K562 (cell line): ENCODE measurements around the gene FAM50A. TPM values are rescaled to one million over a fixed set of nuclear protein-coding genes. Genes with fewer than 3 reads are reported as not detected.

ENCODE experiments used
- ATAC-seq: fragments of 200-7000 bp; cut with Tn5 transposase; 3 replicates; pipeline ENCODE4 v1.9.1; 2020; ENCODE audit warnings: moderate library complexity
- BruUV-seq: library from RNA; stranded (reverse); fragments of 400-500 nt; replicated peaks from 2 replicates; lab custom pipeline; 2021; lab: Mats Ljungman, UMichigan
- CTCF ChIA-PET: fragments of 300-600 bp; formaldehyde crosslinking; extraction: SDS; loops from one replicate; lab custom pipeline; 2021; ENCODE audit warnings: low intra/inter-chr PET ratio; lab: Yijun Ruan, JAX
- POLR2A ChIA-PET: fragments of 300-600, 350-650 bp; sonication (Branson Sonifier 250); formaldehyde crosslinking; extraction: SDS; loops from one replicate; lab custom pipeline; 2021; ENCODE audit warnings: antibody characterized with exemption, inconsistent platforms; lab: Yijun Ruan, JAX
- DNase-seq, 4 experiments: peaks; one replicate each; pipeline versions ENCODE4 v3.0.0 to v3.0.0-alpha.2; 2011 to 2018; ENCODE audit warnings: low spot score in 3 of 4, mixed read lengths in 3 of 4; ENCODE audit errors: extremely low read depth in 1 of 4
- FAIRE-seq: peaks from 2 replicates; lab custom pipeline; 2011; peaks lifted over from hg19 to GRCh38; lab: Jason Lieb, UNC
- H2AFZ ChIP-seq: 2 replicates; pipeline ENCODE4 v1.6.0; 2011; ENCODE audit warnings: low read depth, low read length, control low read depth, inconsistent platforms
- H3K27ac ChIP-seq: fragments of 200-600 bp; 3 replicates; pipeline ENCODE4 v1.8.0; 2011; ENCODE audit warnings: low read depth, mild to moderate bottlenecking, control low read depth, inconsistent platforms, low read length, moderate library complexity, mixed read lengths; ENCODE audit errors: extremely low read depth
- H3K27me3 ChIP-seq, 2 experiments: fragments of 300-600 bp in 1 of 2; 2 replicates in 1 of 2; 3 replicates in 1 of 2; pipeline versions ENCODE4 v1.6.0 to v1.8.0; 2011; ENCODE audit warnings: inconsistent platforms in 2 of 2, low read length in 2 of 2, mild to moderate bottlenecking in 1 of 2, mixed read lengths in 1 of 2, moderate library complexity in 1 of 2; ENCODE audit not compliant: control insufficient read depth in 2 of 2, insufficient read depth in 2 of 2
- H3K36me3 ChIP-seq: fragments of 300-600 bp; 3 replicates; pipeline ENCODE4 v1.8.0; 2011; ENCODE audit warnings: mild to moderate bottlenecking, low read length, inconsistent platforms; ENCODE audit not compliant: control insufficient read depth, insufficient read depth
- H3K4me1 ChIP-seq, 2 experiments: fragments of 200-600 bp in 1 of 2; replicated peaks in 1 of 2; 2 replicates in 1 of 2; 3 replicates in 1 of 2; pipeline versions ENCODE4 v1.5.1 to v1.8.0; 2011; ENCODE audit warnings: inconsistent platforms in 2 of 2, low read length in 2 of 2, mild to moderate bottlenecking in 1 of 2, mixed read lengths in 1 of 2, moderate library complexity in 1 of 2; ENCODE audit not compliant: control insufficient read depth in 2 of 2, insufficient read depth in 2 of 2
- H3K4me2 ChIP-seq: 2 replicates; pipeline ENCODE4 v1.6.1; 2011; ENCODE audit warnings: low read length, control low read depth, inconsistent platforms, mixed read lengths; ENCODE audit not compliant: insufficient read depth
- H3K4me3 ChIP-seq: fragments of 200-600 bp; sonication (generic), shearing (Covaris generic); 2 replicates; pipeline ENCODE4 v1.5.1; 2016; ENCODE audit warnings: control low read depth, inconsistent platforms
- H3K79me2 ChIP-seq: fragments of 200-600 bp; 3 replicates; pipeline ENCODE4 v1.8.0; 2011; ENCODE audit warnings: low read length, inconsistent platforms; ENCODE audit not compliant: control insufficient read depth, insufficient read depth
- H3K9ac ChIP-seq, 2 experiments: 2 replicates each; pipeline versions ENCODE4 v1.6.0 to v1.6.1; 2011; ENCODE audit warnings: low read depth in 2 of 2, low read length in 2 of 2, control low read depth in 1 of 2, inconsistent platforms in 1 of 2, mild to moderate bottlenecking in 1 of 2, mixed read lengths in 1 of 2; ENCODE audit not compliant: insufficient read depth in 1 of 2
- H3K9me1 ChIP-seq: one replicate; pipeline ENCODE4 v1.6.0; 2011; ENCODE audit warnings: inconsistent platforms, mild to moderate bottlenecking, low read length, moderate library complexity; ENCODE audit not compliant: control insufficient read depth, insufficient read depth
- H3K9me3 ChIP-seq: replicated peaks from 2 replicates; pipeline ENCODE4 v1.5.1; 2011; ENCODE audit warnings: low read depth, low read length, inconsistent platforms; ENCODE audit not compliant: control insufficient read depth, insufficient read depth
- H4K20me1 ChIP-seq: replicated peaks from 2 replicates; pipeline ENCODE4 v1.6.1; 2011; ENCODE audit warnings: low read length, inconsistent platforms, mixed read lengths; ENCODE audit not compliant: control insufficient read depth, insufficient read depth
- HMG20B ChIP-seq: fragments of 250-450 bp; sonication (Bioruptor Pico); IDR thresholded peaks from 2 replicates; pipeline ENCODE4 v1.5.0; 2021; ENCODE audit warnings: mild to moderate bottlenecking
- KDM4B ChIP-seq, 2 experiments: fragments of 450-650 bp in 1 of 2; sonication (generic) in 1 of 2; IDR thresholded peaks; 2 replicates each; pipeline ENCODE4 v1.6.1; 2016 to 2017; ENCODE audit warnings: borderline replicate concordance in 2 of 2, antibody characterized with exemption in 1 of 2, low read depth in 1 of 2, mild to moderate bottlenecking in 1 of 2
- LCOR ChIP-seq: sonication (generic); formaldehyde crosslinking; IDR thresholded peaks from 2 replicates; pipeline ENCODE4 v1.8.0; 2022; ENCODE audit warnings: mild to moderate bottlenecking, missing genetic modification reagents
- MEF2D ChIP-seq: conservative IDR thresholded peaks from 2 replicates; pipeline ENCODE4 v1.6.1; 2016; ENCODE audit warnings: low read depth, missing genetic modification characterization, missing compliant biosample characterization
- TAF15 ChIP-seq: fragments of 200-400 bp; formaldehyde crosslinking; IDR thresholded peaks from 2 replicates; pipeline ENCODE4 v1.6.1; 2017; ENCODE audit warnings: mild to moderate bottlenecking, low read depth, low read length, moderate library complexity
- TBL1XR1 ChIP-seq, 2 experiments: IDR thresholded peaks; 2 replicates each; pipeline ENCODE4 v1.6.1; 2012; ENCODE audit warnings: improper control_type of control experiment in 2 of 2, low read length in 2 of 2, mild to moderate bottlenecking in 1 of 2
- ZNF507 ChIP-seq: conservative IDR thresholded peaks from 2 replicates; pipeline ENCODE4 v1.6.1; 2017; ENCODE audit warnings: missing genetic modification characterization, missing compliant biosample characterization
- ZNF512 ChIP-seq: IDR thresholded peaks from 2 replicates; pipeline ENCODE4 v1.6.1; 2016; ENCODE audit warnings: missing genetic modification characterization, missing compliant biosample characterization
- WGBS: fragments of 100-300 bp; shearing (Covaris generic); methylation state at CpG from one replicate; pipeline ENCODE4 v1.1.6; 2016; ENCODE audit warnings: low coverage, mixed read lengths; ENCODE audit not compliant: insufficient coverage; ENCODE audit errors: missing lambda C conversion rate; 5-methylcytosine and 5-hydroxymethylcytosine counted together
- in situ Hi-C: fragments of 300-500 bp; cut with MboI; formaldehyde crosslinking; loops from 4 replicates; pipeline ENCODE4 v1.15.0; 2018; ENCODE audit warnings: inconsistent platforms, mixed read lengths
- intact Hi-C: fragments of 100-400 bp; cut with micrococcal nuclease; formaldehyde crosslinking; loops from 2 replicates; pipeline ENCODE4 v1.14.2; 2022
- polyA plus RNA-seq, 8 experiments: library from polyadenylated mRNA; depleted of rRNA in 4 of 8; stranded (reverse) in 5 of 8; unstranded in 3 of 8; fragments of >200 nt; fragmentation: Nextera tagmentation in 2 of 8; fragmentation: Illumina TruSeq in 1 of 8; extraction: Ambion mirVana in 2 of 8; extraction: Trizol in 1 of 8; gene quantifications; 2 replicates each; pipeline versions ENCODE4 v1.2.1 to v1.2.3, GENCODE V29; 2011 to 2014; ENCODE audit warnings: inconsistent platforms in 1 of 8, missing spikeins in 1 of 8
- total RNA-seq, 7 experiments: library from RNA; depleted of rRNA in 6 of 7; stranded (reverse); fragments of >200 nt in 6 of 7; fragmentation: Illumina TruSeq in 2 of 7; extraction: Trizol in 2 of 7; gene quantifications; 2 replicates each; pipeline versions ENCODE4 v1.2.1 to v1.2.3, GENCODE V29; 2011 to 2021; ENCODE audit warnings: low replicate concordance in 1 of 7

The FAM50A gene
- total and polyA plus RNA-seq, 9 of the 15 experiments (the other 6 are each of a cell fraction or from before 2014, with no cell fraction given) = 4.4 to 114 (median 67.3) TPM

DNA sequence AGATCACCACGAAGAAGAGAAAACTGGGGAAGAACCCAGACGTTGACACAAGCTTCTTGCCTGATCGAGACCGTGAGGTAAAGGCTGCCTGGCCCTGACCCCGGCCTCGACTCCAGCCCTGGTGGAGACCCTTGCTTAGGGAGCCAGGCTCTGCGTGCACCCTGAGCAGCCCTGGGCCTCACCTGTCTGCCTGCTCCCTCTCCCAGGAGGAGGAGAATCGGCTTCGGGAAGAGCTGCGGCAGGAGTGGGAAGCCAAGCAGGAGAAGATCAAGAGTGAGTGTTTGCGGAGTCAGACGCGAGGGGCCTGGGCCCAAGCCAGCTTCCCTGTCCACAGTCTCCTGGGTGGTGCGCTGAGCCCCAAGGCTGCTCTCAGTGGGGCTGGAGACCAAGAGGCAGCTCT, 4.5 kb downstream of the FAM50A start:
- Histone ChIP-seq H3K27me3 (no peaks in the 10 kb centered on the region), H3K4me3 (no peak overlapping the region), H4K20me1 (no peaks in the 10 kb centered on the region), H3K27ac (no peak overlapping the region), H3K4me1 (peaks cover 7 to 36% of the 10 kb centered on the region in 2 experiments; a peak in 4 of 5 replicates), H3K4me2 (no peak overlapping the region), H3K9ac (no peak overlapping the region; a peak in 1 of 4 replicates), H3K36me3 (peaks cover 59% of the 10 kb centered on the region; the same call in 2 of the 3 replicates), H2AFZ (no peak overlapping the region)
- no peak for DNase-seq
- ChIA-PET POLR2A (interaction anchor here (0.6 to 0.9 kb wide), 3 partner anchors 9 to 51 kb away, joined by 3 read pairs; partner anchors contain the start of gene PLXNA3), CTCF (no interaction called here)
- no peak for ATAC-seq
- no peak for FAIRE-seq
- no TSS peak for BruUV-seq
- TF ChIP-seq ZNF507 (tag) = no peak
- no peak for TF ChIP-seq MEF2D (tag)
- no peak for TF ChIP-seq LCOR
- no peak for TF ChIP-seq TBL1XR1 (IDR thresholded peaks at IDR 0.05; ENCODE audit: low read length in 2 of 2)
- no peak for TF ChIP-seq HMG20B (CRISPR knock-in tag)
- no peak for TF ChIP-seq KDM4B (IDR thresholded peaks at IDR 0.05; ENCODE audit: borderline replicate concordance in 2 of 2, low read depth in 1 of 2)
- no peak for TF ChIP-seq TAF15
- TF ChIP-seq ZNF512 (tag) = no peak
- TF ChIP-seq, all 486 proteins: peak for 0
- intact Hi-C loops = no loop called here
- no peaks in the 10 kb centered on the region for H3K9me3 ChIP-seq
- H3K9me1 ChIP-seq = no peaks in the 10 kb centered on the region
- in situ Hi-C loops = no loop called here
- H3K79me2 ChIP-seq = peaks cover 18% of the 10 kb centered on the region
- WGBS = 100% methylated on average over 5 of the region's 14 CpGs
